ENCODE results near the gene MYL4. TPM values are rescaled to one million over a fixed set of nuclear protein-coding genes. Genes with fewer than 3 reads are reported as not detected.

Gene MYL4
- total RNA-seq, 1 donor from 2014 or later = not detected

DNA sequence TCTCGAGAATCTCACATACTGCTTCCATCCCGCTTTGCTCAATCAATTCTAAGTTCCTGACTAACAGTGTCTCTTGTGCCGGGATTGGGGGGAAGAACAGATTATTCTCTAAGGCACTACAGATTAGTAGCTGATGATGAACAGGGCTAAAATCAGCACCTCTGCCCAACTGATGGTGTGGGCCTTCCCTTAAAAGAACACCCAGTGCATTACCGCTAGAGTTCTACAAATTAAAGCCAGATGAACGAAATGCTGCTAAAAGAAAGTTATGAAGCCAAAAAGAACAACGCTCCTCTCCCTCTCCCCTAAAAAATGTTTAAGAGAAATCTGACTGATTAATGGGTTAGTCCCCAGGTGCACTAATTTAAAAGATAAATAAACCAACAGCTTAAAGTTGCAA lies 24.5 kb upstream of the MYL4 start:
- no peak overlapping the region for H3K4me3 ChIP-seq (ENCODE audit: low read depth, low read length)
- TF ChIP-seq, protein P1, sequence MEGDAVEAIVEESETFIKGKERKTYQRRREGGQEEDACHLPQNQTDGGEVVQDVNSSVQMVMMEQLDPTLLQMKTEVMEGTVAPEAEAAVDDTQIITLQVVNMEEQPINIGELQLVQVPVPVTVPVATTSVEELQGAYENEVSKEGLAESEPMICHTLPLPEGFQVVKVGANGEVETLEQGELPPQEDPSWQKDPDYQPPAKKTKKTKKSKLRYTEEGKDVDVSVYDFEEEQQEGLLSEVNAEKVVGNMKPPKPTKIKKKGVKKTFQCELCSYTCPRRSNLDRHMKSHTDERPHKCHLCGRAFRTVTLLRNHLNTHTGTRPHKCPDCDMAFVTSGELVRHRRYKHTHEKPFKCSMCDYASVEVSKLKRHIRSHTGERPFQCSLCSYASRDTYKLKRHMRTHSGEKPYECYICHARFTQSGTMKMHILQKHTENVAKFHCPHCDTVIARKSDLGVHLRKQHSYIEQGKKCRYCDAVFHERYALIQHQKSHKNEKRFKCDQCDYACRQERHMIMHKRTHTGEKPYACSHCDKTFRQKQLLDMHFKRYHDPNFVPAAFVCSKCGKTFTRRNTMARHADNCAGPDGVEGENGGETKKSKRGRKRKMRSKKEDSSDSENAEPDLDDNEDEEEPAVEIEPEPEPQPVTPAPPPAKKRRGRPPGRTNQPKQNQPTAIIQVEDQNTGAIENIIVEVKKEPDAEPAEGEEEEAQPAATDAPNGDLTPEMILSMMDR (IDR thresholded peaks at IDR 0.05; ENCODE audit: insufficient read depth, low read length, poor library complexity, severe bottlenecking) = no peak
- no peak for DNase-seq (ENCODE audit: low read depth)
- no peaks in the 10 kb centered on the region for H3K27me3 ChIP-seq (ENCODE audit: control insufficient read depth, insufficient read depth, low read length)
- H3K36me3 ChIP-seq (ENCODE audit: control insufficient read depth, insufficient read depth, low read length) = peaks cover 1% of the 10 kb centered on the region

DNA sequence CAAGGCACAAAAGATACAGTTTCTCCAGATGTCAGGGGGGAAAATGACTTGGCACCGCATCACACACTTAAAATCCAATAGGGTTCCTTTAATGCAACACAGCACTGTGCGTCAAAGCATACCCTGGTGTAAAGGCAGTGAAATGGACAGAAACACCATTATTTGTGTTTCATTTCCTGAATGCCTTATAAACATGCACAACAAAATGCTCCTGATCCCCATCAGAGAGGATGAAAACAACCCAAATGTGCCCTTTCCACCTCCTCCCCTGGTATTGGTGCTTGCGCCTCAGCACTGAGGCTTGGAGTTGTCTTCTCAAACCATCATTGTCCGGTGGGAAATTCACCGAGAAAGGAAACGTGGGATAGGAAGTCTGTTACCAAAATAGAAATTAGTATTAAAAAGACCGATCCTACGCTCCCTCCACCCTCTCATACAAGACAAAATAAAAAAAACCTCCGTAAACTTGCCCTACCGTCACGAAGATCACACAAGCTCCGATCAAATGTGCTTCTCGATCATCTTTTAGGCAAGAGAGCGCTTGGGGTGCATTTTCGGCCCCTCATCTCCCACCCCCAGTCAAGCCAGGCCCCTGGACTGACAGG lies 20.8 kb upstream of the MYL4 start:
- TF ChIP-seq, protein P1 (IDR thresholded peaks at IDR 0.05; ENCODE audit: insufficient read depth, low read length, poor library complexity, severe bottlenecking) = no peak
- DNase-seq (ENCODE audit: low read depth) = no peak
- H3K36me3 ChIP-seq (ENCODE audit: control insufficient read depth, insufficient read depth, low read length) = no peaks in the 10 kb centered on the region
- peak overlapping the region; percentile 89 for H3K4me3 ChIP-seq (ENCODE audit: low read depth, low read length)
- no peaks in the 10 kb centered on the region for H3K27me3 ChIP-seq (ENCODE audit: control insufficient read depth, insufficient read depth, low read length)

DNA sequence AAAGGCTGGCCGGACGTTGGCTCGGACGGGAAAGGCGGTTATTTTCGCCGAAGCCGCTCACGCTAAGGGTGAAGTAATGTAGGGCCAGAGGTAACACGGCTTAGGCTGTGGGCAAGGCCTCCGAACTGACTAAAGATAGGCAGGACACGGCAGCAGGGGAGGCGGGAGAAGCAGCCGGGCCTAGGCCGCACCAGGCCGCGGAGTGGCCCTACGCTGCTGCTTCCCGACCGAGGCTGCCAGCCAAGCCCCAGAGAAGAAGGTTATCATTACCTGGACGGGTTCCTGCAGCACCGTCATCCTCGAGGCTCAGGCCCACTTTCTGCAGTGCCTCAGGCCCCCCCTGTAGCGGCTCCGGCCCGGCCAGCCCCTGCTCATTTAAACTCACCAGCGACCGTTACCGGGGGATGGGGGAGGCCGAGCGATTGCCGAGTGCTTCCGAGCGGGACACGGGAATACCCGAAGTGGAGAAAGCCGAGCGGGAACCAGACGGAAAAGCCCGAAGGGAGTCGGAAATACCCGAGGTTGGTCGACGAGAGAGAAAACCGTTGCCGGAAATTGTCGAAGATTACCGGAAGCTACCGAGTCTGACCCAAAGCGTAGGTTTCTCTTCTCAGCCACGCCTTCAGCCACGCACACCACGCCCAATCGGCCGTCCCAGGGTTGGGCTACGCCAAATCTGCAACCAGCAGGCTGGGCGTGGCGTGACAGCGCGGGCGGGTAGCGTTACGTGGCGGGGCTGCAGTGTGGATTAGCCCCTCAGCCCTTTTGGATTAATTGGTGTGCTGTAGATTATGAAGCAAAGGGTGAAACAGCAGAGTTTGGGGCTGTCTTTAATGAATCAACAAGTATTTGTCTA lies 20.0 kb upstream of the MYL4 start, which contains the start of gene CDC27:
Gene CDC27, minus strand, starts transcription at position 420 of the 856 bp plus-strand sequence. Its CDS starts 123 bp downstream, at position 297.
- Histone ChIP-seq H3K36me3 (ENCODE audit: control insufficient read depth, insufficient read depth, low read length) (no peaks in the 10 kb centered on the region), H3K4me3 (ENCODE audit: low read depth, low read length) (peak within 1 kb of the TSS; percentile 89), H3K27me3 (ENCODE audit: control insufficient read depth, insufficient read depth, low read length) (no peaks in the 10 kb centered on the region)
- TF ChIP-seq, protein P1 (IDR thresholded peaks at IDR 0.05; ENCODE audit: insufficient read depth, low read length, poor library complexity, severe bottlenecking) = no peak
- DNase-seq (ENCODE audit: low read depth) = peak; percentile 80

DNA sequence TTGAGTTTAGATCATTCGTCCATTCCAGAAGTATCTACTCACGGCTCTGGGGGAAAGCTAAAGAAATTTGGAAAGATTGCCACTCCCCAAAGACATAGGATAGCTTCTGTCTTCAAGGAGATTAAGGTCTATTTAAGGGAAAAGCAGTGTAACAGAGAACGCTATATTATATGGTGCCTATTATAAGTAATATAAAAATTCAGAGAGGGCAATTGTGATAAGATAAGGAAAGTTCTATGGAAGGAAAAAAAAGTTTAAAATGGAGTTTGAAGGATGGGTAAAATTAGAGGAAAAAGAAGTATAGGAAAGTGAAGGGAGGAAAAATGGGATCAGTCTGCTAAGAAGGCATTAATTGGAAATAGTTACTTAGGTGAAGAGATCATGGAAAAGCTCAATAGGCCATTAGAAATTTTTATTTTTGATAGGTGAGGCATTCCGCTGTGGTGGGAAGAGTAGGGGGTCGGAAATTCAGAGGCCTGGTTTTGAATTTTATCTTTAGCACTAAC lies 19.4 kb upstream of the MYL4 start:
- Histone ChIP-seq H3K4me3 (ENCODE audit: low read depth, low read length) (peak overlapping the region; percentile 49), H3K36me3 (ENCODE audit: control insufficient read depth, insufficient read depth, low read length) (no peaks in the 10 kb centered on the region), H3K27me3 (ENCODE audit: control insufficient read depth, insufficient read depth, low read length) (no peaks in the 10 kb centered on the region)
- no peak for DNase-seq (ENCODE audit: low read depth)
- TF ChIP-seq, protein P1 (IDR thresholded peaks at IDR 0.05; ENCODE audit: insufficient read depth, low read length, poor library complexity, severe bottlenecking) = no peak

DNA sequence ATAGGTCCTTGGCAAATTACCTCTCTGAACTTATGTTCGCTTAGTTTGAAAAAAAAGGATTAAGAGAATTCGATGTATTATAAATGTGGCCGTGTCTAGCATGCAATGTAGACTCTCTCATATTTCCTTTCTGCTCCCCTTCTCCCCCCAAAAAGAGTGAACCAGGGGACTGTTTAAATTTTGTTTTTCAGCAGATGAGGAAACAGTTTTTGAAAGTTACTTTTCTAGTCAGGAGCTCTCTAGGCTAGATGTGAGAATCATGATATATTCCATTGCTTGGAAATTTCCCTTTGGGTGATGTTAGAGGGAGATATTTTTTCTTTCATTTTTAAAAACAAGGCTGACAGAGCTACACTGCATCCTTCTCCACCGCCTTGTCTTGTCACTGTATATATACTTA lies 18.9 kb upstream of the MYL4 start:
- Histone ChIP-seq H3K36me3 (ENCODE audit: control insufficient read depth, insufficient read depth, low read length) (no peaks in the 10 kb centered on the region), H3K27me3 (ENCODE audit: control insufficient read depth, insufficient read depth, low read length) (no peaks in the 10 kb centered on the region), H3K4me3 (ENCODE audit: low read depth, low read length) (no peak overlapping the region)
- no peak for DNase-seq (ENCODE audit: low read depth)
- TF ChIP-seq, protein P1 (IDR thresholded peaks at IDR 0.05; ENCODE audit: insufficient read depth, low read length, poor library complexity, severe bottlenecking) = no peak
